Myocyte (in vitro differentiated cells): ENCODE data around the gene EYA2. TPM values are rescaled to one million over a fixed set of nuclear protein-coding genes. Genes with fewer than 3 reads are reported as not detected.
"Not testable (repeated sequence)": the region's sequence is repeated elsewhere in the genome, so short reads cannot be mapped to it uniquely, and the experiment has no call there.

Experiments
- DNase-seq: peaks from one replicate; pipeline ENCODE4 v3.0.0-alpha.2; 2012; ENCODE audit warnings: low read depth
- total RNA-seq: library from RNA; depleted of rRNA; stranded (reverse); fragments of >200 nt; gene quantifications from 2 replicates; pipeline ENCODE4 v1.2.3, GENCODE V29; 2014

EYA2 gene
- total RNA-seq, 1 donor from 2014 or later: not detected

DNA sequence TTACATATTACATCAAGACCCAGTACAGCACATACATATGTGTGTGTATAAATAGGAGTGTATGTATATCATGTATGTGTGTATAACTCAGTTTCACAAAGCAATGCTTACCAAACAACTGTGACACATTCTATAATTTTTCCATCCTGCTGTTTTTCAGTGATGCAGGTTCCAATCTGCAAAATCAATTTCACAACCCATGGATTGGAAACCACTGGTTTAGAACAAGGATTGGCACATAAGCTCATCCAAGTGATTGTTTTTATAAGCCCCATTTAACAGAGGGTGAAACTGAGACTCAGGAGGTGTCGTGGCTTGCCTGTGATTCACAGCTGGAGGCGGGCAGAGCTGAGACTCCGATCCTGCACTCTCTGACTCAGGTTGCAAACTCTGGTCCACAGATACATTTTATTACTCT, 303.6 kb downstream of the EYA2 start:
- no peak for DNase-seq

DNA sequence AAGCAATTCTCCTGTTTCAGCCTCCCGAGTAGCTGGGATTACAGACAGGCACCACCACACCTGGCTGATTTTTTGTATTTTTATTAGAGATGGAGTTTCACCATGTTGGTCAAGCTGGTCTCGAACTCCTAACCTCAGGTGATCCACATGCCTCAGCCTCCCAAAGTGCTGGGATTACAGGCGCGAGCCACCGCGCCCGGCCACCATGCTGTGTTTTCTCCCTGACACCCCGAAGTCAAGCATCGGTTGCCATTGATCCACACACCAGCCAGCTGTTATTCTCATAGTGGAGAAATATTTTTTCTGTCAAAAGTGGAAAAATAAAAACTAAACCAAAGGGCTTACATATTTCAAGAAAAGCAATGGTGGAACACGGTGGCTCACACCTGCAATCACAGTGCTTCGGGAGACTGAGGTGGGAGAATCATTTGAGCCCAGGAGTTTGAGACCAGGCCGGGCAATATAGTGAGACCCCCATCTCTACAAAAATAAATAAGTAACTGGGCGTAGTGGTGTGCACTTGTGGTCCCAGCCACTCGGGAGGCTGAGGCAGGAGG, 304.4 kb downstream of the EYA2 start:
- no peak for DNase-seq

DNA sequence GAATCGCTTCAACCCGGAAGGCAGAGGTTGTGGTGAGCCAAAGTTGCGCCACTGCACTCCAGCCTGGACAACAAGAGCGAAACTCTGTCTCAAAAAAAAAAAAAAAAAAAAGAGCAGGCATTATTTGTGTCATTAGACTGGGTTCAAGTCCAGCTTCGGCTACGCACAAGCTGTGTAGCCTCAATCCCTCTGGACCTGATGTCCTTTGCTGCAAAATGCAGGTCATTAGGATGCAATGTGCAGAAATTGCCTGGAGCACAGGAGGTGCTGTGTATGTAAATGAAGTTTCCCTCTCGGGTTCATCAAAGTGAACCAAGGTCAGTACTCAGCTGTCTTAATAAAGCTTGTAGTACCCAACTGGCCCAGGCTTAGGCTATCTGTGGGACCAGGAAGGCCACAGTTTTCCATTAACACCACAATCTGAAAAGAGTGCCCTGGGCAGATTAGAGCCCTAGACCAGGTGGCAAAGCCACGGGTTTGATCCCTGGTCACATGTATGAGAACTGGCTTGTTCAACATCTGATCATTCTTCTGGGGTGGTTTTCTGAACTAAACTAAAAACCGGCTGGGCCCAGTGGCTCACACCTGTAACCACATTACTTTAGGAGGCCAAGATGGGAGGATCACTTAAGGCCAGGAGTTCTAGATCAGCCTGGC, 306.6 kb downstream of the EYA2 start:
- peak; percentile 52 for DNase-seq

DNA sequence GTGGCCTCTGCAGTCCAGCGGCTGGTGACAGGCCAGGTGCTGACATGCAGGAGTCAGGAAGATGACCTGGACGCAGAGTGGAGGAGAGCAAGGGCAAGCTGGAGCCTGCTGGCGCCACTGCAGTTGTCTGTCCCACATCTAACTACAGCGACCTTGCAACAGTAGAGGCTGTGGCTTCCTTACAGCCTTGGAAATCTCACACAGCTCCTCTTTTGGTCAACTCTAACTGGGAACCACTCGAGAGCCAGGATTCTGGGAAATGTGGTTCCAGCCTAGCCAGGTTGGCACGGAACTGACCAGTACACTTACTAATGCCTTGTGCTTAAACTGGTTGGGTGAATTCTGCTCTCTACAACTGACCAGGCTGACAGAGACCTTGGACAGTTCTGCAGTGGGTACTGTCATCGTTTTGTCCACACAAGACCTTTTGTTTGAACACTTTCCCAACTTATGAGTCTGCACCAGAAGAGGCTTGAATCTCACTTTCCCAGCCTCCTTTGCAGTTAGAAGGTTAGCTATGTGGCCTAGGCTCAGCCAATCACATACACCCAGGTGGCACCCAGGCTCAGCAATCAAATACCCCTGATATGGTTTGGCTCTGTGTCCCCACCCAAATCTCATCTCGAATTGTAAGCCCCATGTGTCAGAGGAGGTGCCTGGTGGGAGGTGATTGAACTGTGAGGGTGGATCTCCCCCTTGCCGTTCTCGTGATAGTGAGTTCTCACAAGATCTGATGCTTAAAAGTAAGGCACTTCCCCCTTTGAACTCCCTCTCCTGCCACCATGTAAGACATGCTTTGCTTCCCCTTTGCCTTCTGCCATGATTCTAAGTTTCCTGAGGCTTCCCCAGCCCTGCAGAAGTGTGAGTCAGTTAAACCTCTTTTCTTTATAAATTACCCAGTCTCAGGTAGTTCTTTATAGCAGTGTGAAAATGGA, 308.4 kb downstream of the EYA2 start:
- no peak for DNase-seq

DNA sequence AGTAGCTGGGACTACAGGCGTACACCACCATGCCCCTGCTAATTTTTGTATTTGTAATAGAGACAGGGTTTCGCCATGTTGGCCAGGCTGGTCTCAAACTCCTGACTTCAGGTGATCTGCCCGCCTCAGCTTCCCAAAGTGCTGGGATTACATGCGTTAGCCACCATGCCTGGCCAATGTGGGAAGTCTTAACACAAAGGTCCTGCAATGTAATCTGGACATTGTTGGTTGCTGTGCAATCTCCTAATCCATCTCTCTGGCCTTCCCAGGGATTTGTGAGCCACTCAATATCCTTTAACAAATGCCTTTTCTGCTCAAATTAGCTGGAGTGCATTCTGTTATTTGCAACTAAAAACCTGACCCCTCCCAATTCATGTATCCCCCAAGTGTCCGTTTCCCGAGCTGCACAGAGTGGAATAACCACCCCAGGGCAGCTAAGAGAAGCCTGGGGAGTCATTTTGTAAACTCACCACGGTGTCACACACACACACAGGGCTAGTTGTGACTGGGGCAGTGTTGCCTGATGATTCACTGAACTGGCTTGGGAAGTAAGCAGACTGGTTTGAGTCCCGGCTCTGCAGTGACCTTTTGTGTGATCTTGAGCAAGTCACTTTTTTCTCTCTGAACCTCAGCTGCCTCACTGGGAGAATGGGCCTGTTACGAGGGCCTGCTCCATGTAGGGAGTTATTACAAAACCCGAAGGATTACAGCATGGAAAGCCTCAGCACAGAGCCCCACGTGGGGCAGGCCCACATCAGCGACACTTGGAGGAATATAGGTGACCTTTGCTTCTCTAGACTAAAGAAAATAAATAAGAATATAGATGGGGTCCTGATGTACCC, 309.6 kb downstream of the EYA2 start:
- no peak for DNase-seq

DNA sequence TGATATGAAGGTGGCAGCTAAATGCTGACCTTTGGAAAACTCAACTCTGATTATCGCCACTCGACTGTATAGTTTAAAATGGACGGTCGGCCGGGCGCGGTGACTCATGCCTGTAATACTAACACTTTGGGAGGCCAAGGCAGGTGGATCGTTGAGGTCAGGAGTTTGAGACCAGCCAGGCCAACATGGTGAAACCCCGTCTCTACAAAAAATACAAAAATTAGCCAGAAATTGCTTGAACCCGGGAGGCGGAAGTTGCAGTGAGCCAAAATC, 310.1 kb downstream of the EYA2 start:
- DNase-seq: not testable (repeated sequence)

DNA sequence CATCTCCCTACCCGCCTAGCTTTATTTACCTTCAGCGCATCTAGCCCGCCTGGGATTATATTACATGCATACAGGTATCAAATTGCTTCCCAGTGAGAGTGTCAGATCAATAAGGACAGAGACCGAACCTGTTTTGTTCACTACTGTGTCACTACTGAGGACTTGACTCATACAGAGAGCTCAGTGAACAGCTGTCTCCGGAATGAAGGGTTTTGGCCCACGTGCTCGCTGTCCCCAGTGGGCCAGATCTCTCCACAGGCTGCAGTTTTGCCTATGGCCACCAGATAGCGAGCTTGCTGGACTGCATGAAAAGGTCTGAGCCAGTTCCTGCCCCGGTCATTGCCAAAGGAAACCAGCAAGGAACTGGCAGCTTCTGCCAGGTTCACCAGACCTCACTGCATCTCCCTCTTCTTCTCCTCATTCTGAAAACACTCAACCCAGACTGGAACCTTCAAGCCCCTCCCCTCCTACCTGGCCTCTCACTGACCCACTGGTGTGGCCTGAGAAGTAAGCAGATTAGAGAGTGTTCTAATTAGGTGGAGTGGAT, 311.0 kb downstream of the EYA2 start:
- DNase-seq: peak; percentile 93

DNA sequence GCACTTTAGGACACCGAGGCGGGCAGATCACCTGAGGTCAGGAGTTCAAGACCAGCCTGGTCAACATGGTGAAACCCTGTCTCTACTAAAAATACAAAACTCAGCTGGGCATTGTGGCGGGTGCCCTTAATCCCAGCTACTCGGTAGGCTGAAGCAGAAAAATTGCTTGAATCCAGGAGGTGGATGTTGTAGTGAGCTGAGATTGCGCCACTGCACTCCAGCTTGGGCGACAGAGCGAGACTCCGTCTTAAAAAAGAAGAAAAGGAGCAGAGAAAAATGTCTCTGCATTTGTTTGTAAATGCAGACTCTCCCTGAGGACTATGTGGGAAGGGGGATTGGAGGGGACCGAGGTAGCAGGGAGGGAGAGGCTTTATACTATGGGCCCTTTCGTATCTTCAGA, 311.9 kb downstream of the EYA2 start:
- not testable (repeated sequence) for DNase-seq

DNA sequence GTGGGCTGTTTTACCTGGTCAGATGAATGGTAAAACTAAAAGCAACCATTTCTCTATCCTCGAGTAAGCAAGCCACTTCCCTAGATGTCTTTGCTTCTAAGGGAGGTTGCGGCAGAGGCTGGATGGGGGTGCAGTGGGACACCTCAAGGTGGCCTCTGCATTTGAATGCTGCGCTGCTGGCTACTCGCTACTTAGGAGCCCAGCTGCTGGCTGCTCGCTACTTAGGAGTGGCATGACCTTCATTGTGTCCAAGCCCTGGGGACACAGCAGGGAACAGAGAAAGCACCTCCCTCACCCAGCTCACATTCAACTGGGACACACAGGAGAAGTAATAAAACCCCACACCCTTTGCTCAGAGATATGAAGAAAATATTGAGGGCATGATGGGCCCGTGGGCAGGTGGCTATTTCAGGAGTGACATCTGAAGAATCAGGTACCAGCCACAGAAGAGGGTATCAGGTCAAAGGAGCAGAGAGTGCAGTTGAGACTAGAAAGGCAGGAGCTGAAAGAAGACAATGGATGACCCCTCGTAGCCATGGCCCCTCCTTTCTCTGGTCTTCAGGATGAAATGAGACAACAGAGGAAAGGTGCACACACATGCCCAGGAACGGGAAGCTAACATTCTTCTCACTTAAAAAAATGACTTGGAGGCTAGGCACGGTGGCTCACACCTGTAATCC, 312.5 kb downstream of the EYA2 start:
- DNase-seq: no peak

DNA sequence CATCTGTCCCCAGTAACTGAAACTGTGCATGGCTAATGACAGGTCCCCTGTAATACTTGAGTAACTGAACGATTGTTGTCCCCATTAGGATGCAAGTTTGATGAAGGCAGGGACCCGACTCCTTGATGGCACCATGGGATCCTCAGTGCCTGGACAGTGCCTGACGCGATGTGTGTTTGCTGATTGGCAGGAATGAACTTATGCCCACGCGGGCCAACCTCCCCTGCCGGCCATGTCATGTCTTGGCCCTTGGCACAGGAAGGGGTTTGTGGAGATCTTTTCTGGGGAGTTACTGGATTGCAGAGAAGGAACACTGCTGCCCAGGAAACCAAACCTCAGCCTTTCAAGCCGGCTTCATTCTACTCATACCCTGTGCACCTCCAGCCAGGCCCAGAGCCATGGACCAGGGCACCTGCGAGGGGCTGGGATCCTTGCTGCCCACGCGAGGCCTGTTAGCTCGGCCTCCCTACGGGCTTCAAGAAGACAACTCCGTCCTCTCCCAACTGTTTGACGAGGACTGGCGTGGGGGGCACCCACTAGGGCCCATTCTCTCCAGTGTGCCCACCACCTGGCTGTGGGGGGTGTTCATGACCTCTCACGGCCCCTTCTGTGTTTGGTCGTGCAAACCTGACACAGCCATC, 314.0 kb downstream of the EYA2 start:
- no peak for DNase-seq

DNA sequence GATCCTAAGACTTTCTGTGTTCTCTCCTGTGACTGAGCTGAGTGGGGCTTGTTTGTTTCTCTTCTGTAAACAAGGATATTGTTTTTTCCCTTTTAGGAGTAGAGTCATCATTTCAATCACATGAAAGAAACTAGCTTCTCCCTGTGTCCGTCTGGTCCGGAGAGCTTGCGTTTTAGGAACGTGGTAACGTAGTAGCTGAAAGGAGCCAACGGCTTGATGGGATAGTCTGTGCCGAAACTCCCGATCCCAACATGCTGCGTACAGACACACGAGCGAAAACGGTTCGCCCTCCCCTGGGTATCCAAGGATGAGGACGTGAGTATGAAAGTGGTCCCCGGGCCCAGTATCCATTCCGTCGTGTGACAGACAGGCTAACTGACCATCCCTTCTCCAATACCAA, 315.3 kb downstream of the EYA2 start:
- DNase-seq: no peak

DNA sequence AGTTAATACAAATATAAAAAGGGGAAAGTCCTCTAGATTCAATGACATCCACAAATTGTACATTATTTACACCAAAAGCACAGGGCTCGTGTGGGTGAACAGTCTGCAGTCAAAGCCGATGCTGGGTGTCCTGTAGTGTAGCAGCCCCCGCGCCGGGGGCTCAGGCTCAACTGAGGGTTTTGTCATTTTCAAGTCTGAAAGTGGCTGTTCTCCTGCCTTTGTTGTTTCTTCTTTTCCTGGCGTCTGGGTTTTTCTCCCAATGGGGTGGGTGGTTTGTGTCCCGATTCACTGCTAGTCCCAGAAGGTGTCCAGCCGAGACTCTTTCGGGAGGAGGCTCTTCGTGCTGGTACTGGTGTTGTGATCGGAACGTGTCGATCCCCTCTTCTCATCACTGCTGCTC, 315.8 kb downstream of the EYA2 start:
- no peak for DNase-seq

DNA sequence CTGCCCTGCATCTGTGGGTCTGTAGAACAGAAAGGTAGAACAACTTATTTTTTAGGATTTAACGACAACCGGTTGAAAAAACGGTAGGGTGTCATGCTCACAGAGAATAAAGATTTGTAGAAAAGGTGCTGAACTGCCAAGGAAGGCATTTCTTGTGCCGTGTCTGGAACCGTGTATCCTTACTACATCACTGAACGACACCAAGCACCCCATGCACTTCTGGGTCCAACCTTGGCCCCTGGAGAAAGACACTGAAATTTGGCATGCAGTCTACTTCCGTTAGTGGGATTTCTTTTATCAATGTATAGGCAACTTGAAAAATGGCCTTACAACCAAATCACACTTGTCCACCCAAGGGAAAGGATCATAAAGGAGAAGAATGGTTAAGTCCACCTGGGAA, 316.4 kb downstream of the EYA2 start:
- no peak for DNase-seq

DNA sequence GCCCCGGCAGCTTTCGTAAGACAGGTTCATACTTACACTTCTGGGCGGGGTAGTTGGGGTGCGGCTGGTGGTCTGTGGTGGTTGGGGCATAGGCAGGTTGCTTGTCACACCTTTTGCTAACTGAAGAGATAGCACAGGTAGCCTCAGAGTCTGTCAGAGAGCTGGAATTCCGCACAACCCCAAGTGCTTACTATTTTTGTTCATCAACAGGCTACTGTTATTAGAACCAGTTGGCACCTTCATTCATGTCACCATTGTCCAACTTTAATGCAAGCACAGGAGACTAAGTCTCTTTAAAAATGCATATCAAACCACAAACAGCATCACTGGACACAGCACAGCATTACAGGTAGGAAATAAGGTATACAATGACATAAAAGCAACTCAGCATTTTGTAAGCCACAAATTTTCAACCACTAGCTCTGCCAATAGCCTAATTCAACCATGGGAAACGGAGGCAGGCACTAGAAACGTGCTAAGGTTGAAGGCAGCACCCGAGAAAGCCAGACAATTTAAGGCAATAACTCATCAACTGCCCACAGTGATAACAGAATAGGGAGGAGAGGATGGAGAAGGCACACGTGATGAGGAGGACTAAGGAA, 318.1 kb downstream of the EYA2 start:
- DNase-seq: no peak

DNA sequence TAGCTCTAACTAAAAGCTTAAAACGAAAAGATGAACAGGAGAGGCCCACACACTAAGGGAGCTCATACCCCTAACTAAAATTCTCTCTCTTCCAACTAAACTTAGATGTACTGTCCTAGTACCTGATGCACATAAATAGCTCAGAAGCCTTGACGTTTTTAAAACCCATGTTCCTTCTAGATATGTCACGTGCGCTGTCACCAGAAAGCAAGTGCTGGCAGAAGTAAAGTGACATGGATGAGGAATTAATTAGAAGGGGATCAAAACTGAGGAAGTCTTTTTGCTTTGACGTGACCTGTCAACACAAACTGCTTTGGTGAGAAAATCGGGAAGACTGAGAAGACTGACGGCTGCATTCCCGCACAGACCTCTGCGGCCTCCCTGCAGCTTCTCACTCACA, 319.3 kb downstream of the EYA2 start:
- DNase-seq: no peak

DNA sequence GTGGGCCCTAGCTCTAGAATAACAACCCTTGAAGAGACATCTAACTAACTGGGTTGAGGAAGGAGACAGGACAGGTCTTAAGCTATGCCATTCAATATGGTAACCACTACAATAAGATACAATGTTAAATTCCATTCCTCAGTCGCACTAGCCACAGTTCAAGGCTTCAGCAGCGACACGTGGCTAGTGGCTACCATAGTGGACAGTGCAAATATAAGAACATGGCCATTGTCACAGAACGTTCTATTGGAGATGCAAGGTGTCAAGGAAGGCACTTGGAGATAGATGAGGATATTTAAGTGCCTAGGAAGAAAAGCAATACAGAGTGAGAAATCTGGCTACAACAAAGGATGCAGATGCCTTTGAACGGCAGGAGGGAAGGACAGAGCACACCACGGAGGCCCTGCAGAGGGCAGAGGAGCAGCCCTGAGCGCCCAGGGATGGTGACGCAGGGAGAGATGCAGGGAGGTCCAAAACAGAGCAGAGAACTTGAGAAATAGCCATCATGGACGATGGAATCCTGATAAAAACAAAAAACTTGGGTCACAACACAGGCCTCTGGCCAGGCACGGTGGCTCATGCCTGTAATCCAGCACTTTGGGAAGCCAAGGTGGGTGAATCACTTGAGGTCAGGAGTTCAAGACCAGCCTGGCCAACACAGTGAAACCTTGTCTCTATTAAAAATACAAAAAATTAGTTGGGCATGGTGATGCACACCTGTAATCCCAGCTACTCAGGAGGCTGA, 321.2 kb downstream of the EYA2 start:
- no peak for DNase-seq

DNA sequence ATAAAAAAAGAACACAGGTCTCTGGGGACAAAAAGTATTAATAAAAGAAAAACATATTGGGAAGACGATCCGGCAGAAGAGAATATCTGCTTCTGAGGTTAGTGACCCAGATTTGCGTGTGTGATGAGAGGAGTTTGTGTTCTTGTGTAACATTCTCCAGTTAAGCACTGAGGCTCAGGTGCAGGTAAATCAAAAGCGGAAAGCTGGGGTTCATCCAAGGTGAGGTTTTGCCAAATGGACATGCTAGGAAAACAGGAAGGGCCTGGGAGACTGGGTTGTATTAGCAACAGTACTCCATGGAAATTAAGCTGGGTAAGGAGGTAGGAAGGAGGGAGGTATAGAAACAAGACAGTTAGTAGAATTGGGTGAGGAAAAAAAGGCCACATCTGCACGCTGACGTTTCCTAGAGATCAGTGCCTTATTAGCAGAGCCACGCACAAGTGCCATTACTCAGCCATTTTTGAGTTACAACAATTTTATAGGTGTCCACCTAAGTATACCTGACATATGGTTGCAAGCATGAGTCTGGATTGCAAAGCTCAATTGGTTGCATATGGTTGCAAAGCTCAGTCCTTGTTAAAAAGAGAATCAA, 322.3 kb downstream of the EYA2 start:
- no peak for DNase-seq
